Keratinocyte (primary cell): ENCODE results near the gene CTSS. TPM values are rescaled to one million over a fixed set of nuclear protein-coding genes. Genes with fewer than 3 reads are reported as not detected.

ENCODE experiments used
- DNase-seq: peaks from one replicate; pipeline ENCODE4 v3.0.0-alpha.2; 2011; ENCODE audit warnings: low read depth, missing footprints, low spot score
- FAIRE-seq: peaks from 2 replicates; lab custom pipeline; 2011; peaks lifted over from hg19 to GRCh38; lab: Jason Lieb, UNC
- H2AFZ ChIP-seq: 2 replicates; pipeline ENCODE4 v1.6.0; 2012; ENCODE audit warnings: low read length, control low read depth, inconsistent platforms; ENCODE audit not compliant: control insufficient read depth
- H3K27ac ChIP-seq: 2 replicates; pipeline ENCODE4 v1.5.1; 2011; ENCODE audit warnings: low read length; ENCODE audit not compliant: control insufficient read depth, insufficient read depth
- H3K27me3 ChIP-seq: 3 replicates; pipeline ENCODE4 v1.6.0; 2011; ENCODE audit warnings: low read length; ENCODE audit not compliant: control insufficient read depth, insufficient read depth; ENCODE audit errors: extremely low read depth
- H3K36me3 ChIP-seq, 2 experiments: 2 replicates in 1 of 2; 3 replicates in 1 of 2; pipeline ENCODE4 v1.5.1; 2011; ENCODE audit warnings: low read length in 2 of 2, mild to moderate bottlenecking in 1 of 2; ENCODE audit not compliant: control insufficient read depth in 2 of 2, insufficient read depth in 2 of 2; ENCODE audit errors: extremely low read depth in 1 of 2
- H3K4me1 ChIP-seq: 3 replicates; pipeline ENCODE4 v1.5.1; 2011; ENCODE audit warnings: low read length; ENCODE audit not compliant: control insufficient read depth, insufficient read depth; ENCODE audit errors: extremely low read depth
- H3K4me2 ChIP-seq: 3 replicates; pipeline ENCODE4 v1.6.0; 2011; ENCODE audit warnings: low read depth, low read length; ENCODE audit not compliant: control insufficient read depth, insufficient read depth; ENCODE audit errors: extremely low read depth
- H3K4me3 ChIP-seq, 3 experiments: fragments of 200-600 bp in 1 of 3; sonication (generic) in 1 of 3; 2 replicates in 2 of 3; 3 replicates in 1 of 3; pipeline ENCODE4 v1.5.1; 2011 to 2016; ENCODE audit warnings: low read length in 3 of 3, mild to moderate bottlenecking in 3 of 3, control low read depth in 2 of 3, inconsistent platforms in 1 of 3, low read depth in 1 of 3, mixed read lengths in 1 of 3, mixed run types in 1 of 3, moderate library complexity in 1 of 3; ENCODE audit not compliant: control insufficient read depth in 2 of 3, insufficient read depth in 2 of 3; ENCODE audit errors: extremely low read depth in 1 of 3
- H3K79me2 ChIP-seq: 2 replicates; pipeline ENCODE4 v1.6.0; 2012; ENCODE audit warnings: low read length; ENCODE audit not compliant: control insufficient read depth, insufficient read depth
- H3K9ac ChIP-seq: 3 replicates; pipeline ENCODE4 v1.6.0; 2011; ENCODE audit warnings: low read length; ENCODE audit not compliant: control insufficient read depth, insufficient read depth; ENCODE audit errors: extremely low read depth
- H3K9me1 ChIP-seq: 3 replicates; pipeline ENCODE4 v1.6.0; 2011; ENCODE audit warnings: low read length; ENCODE audit not compliant: control insufficient read depth, insufficient read depth; ENCODE audit errors: extremely low read depth
- H3K9me3 ChIP-seq: 2 replicates; pipeline ENCODE4 v1.5.1; 2012; ENCODE audit warnings: low read depth, low read length; ENCODE audit not compliant: control insufficient read depth
- H4K20me1 ChIP-seq: 3 replicates; pipeline ENCODE4 v1.6.0; 2011; ENCODE audit warnings: low read length; ENCODE audit not compliant: control insufficient read depth, insufficient read depth; ENCODE audit errors: extremely low read depth
- EZH2 ChIP-seq: IDR thresholded peaks from one replicate; pipeline ENCODE4 v1.6.1; 2012; ENCODE audit warnings: inconsistent platforms, mild to moderate bottlenecking, low read length, moderate library complexity
- dilution Hi-C: fragments of 300-500 bp; cut with MboI; formaldehyde crosslinking; loops from one replicate; pipeline ENCODE4 v1.7.0; 2020; ENCODE audit warnings: low sequenced_read_pairs; ENCODE audit not compliant: extremely low pct_ligation_motif_present
- polyA plus RNA-seq, 5 experiments: library from polyadenylated mRNA; depleted of rRNA in 3 of 5; stranded (reverse) in 3 of 5; stranded (forward) in 1 of 5; unstranded in 1 of 5; fragments of >200 nt; gene quantifications; 1 replicate in 1 of 5; 2 replicates in 3 of 5; 3 replicates in 1 of 5; pipeline versions ENCODE4 v1.2.1 to v1.2.3, GENCODE V29; 2011 to 2012; ENCODE audit warnings: missing spikeins in 2 of 5, low read depth in 1 of 5, low replicate concordance in 1 of 5
- TF ChIP-seq, protein P1 (sequence below), 3 experiments: IDR thresholded peaks in 1 of 3; conservative IDR thresholded peaks in 1 of 3; optimal IDR thresholded peaks in 1 of 3; 2 replicates in 2 of 3; 3 replicates in 1 of 3; pipeline versions ENCODE3 to v1.5.1; 2011; ENCODE audit warnings: low read length in 3 of 3, mild to moderate bottlenecking in 3 of 3, moderate library complexity in 2 of 3, control low read depth in 1 of 3, inconsistent platforms in 1 of 3; ENCODE audit not compliant: insufficient read depth in 2 of 3; ENCODE audit errors: extremely low read depth in 1 of 3

Gene CTSS
- polyA plus RNA-seq, 1 donor (not counting 4 experiments of a cell fraction or from before 2014, with no cell fraction given), result 1.4 TPM

DNA sequence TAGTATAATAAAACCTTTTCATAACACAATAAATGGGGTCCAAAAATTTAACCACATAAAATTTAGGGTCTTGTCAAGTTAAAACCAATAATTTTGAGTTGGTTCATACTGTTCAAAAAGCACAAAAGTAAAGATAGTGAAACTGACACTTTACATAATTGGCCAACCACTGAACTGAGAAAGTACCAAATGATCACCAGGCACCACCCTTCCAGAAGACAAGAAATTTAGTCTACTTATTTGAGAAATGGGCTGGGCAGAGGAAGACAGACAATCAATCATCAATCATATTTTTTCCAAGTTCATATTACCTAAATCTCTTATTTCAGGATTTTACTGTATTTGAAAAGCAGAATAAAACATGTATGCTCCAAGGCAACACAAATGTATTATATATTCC lies 62.2 kb downstream of the CTSS start:
- Histone ChIP-seq H3K9me1 (no peaks in the 10 kb centered on the region), H3K4me1 (no peaks in the 10 kb centered on the region), H3K27me3 (no peaks in the 10 kb centered on the region), H3K4me3 (no peak overlapping the region), H3K9me3 (no peaks in the 10 kb centered on the region), H3K79me2 (no peaks in the 10 kb centered on the region), H2AFZ (no peak overlapping the region), H3K4me2 (no peak overlapping the region), H4K20me1 (no peaks in the 10 kb centered on the region), H3K36me3 (no peaks in the 10 kb centered on the region), H3K9ac (no peak overlapping the region), H3K27ac (no peak overlapping the region)
- FAIRE-seq, result no peak
- TF ChIP-seq, protein P1, sequence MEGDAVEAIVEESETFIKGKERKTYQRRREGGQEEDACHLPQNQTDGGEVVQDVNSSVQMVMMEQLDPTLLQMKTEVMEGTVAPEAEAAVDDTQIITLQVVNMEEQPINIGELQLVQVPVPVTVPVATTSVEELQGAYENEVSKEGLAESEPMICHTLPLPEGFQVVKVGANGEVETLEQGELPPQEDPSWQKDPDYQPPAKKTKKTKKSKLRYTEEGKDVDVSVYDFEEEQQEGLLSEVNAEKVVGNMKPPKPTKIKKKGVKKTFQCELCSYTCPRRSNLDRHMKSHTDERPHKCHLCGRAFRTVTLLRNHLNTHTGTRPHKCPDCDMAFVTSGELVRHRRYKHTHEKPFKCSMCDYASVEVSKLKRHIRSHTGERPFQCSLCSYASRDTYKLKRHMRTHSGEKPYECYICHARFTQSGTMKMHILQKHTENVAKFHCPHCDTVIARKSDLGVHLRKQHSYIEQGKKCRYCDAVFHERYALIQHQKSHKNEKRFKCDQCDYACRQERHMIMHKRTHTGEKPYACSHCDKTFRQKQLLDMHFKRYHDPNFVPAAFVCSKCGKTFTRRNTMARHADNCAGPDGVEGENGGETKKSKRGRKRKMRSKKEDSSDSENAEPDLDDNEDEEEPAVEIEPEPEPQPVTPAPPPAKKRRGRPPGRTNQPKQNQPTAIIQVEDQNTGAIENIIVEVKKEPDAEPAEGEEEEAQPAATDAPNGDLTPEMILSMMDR (optimal IDR thresholded peaks at IDR 0.05 in 1 of 3, IDR thresholded peaks at IDR 0.05 in 1 of 3, conservative IDR thresholded peaks at IDR 0.05 in 1 of 3; ENCODE audit: extremely low read depth in 1 of 3, insufficient read depth in 2 of 3, low read length in 3 of 3), result no peak
- TF ChIP-seq EZH2, result no peak
- DNase-seq, result no peak
- dilution Hi-C loops, result no loop called here

- Histone ChIP-seq H3K4me1 (peaks cover 19% of the 10 kb centered on the region), H3K36me3 (peaks cover 4 to 15% of the 10 kb centered on the region in 2 experiments), H4K20me1 (no peaks in the 10 kb centered on the region), H3K9me1 (no peaks in the 10 kb centered on the region), H3K79me2 (peaks cover 6% of the 10 kb centered on the region), H3K27ac (peak within 1 kb of the TSS; percentile 88), H3K4me2 (peak within 1 kb of the TSS; percentile 94), H3K9me3 (no peaks in the 10 kb centered on the region), H3K4me3 (peak within 1 kb of the TSS; percentile 70 to 86 (median 84)), H3K27me3 (no peaks in the 10 kb centered on the region), H2AFZ (peak within 1 kb of the TSS; percentile 61), H3K9ac (peak within 1 kb of the TSS; percentile 82)
- dilution Hi-C loops, result no loop called here
- TF ChIP-seq, protein P1 (optimal IDR thresholded peaks at IDR 0.05 in 1 of 3, IDR thresholded peaks at IDR 0.05 in 1 of 3, conservative IDR thresholded peaks at IDR 0.05 in 1 of 3; ENCODE audit: extremely low read depth in 1 of 3, insufficient read depth in 2 of 3, low read length in 3 of 3), result no peak
- TF ChIP-seq EZH2, result no peak
- FAIRE-seq (peak; percentile 97), DNase-seq (peak; percentile 94)
Measured at GRCh38 chr1:150696995-150697927, 68.3 kb downstream of the CTSS start, which contains the start of gene GOLPH3L. Gene GOLPH3L, minus strand, starts transcription at chr1:150697154. Its CDS starts 2,316 bp downstream, at chr1:150694838.
